ENCODE measurements around the gene SPTSSA.
"Not testable (repeated sequence)": the region's sequence is repeated elsewhere in the genome, so short reads cannot be mapped to it uniquely, and the experiment has no call there.

Gene SPTSSA

GRCh38 chr14:34426313-34427295 lies 35.4 kb downstream of the SPTSSA start:
- DNase-seq (ENCODE audit: low read depth) = no peak

DNA sequence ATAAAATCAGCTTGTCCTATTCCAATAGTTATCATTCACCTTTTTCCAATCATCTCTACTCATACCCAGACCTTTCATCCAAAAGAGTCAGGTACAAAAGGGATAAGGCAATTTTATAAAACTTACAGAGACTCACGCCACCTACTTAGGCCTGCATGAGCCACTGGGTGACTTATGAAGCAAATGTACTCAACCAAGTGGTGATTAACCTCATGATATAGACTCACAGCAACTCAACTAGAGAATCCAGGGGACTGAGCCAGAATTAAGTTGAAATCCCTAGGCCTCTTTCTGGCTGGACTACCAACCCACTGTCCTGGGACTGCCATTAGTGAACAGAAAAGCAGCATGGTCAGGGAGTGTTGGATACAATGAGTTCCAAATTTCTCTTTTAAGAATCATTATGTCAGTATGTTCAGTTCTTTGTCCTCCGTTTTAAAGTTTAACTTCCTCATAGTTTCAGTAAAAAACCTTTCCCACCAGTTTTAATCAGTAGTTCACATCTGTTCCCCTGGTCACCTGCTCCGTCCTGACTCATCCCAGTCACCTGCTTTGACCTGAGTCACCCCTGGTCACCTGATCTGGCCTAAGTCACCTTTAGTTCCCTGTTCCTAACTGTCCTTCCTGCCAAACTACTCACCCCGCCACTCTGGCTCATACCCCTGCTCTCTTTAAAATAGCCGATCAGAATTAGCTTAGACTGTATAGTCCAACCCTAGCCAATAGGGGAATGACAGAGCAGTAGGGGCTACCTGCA lies 36.8 kb downstream of the SPTSSA start:
- no peak for DNase-seq (ENCODE audit: low read depth)

DNA sequence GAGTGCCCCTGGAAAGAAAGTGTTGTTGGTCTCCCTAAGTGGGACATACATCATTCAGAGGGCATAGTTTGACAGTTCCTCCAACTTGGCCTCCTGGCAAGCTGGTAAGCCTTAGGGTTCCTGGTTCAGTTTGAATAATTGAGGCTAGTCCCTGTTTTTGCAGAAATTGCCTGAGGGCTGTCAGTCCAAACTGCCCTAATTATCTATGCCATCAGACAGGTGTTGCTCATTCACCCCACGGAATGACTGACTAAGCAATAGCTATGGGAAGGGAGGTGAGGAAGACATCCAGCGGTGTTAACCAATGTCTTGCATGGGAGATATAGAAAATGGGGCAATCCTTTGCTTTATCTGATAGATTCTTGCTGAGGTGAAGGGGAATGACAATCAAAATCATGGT lies 37.6 kb downstream of the SPTSSA start:
- DNase-seq (ENCODE audit: low read depth) = no peak

- DNase-seq (ENCODE audit: low read depth) = no peak
Observed at GRCh38 chr14:34423445-34423844, 38.6 kb downstream of the SPTSSA start.

GRCh38 chr14:34420547-34421150 lies 41.4 kb downstream of the SPTSSA start:
- DNase-seq (ENCODE audit: low read depth) = no peak

DNA sequence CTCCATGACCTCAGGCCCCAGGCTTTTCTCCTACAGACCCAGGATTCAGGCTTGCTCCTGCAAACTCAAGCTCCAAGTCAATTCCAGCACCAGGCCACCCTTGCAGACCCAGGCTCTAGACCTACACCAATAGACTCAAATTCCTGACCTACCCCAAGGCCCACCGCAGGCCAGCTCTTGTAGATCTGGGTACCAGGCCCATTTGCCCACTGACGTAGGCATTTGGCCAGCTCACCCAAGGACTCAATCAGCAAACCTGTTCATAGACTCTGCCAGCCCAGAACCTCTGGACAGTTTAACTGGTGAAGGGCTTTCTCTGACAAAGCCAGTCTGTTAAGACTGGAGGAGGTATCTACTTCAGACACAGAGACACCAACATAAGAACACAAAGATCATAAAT lies 52.3 kb downstream of the SPTSSA start:
- DNase-seq (ENCODE audit: low read depth) = no peak

GRCh38 chr14:34407951-34408350 lies 54.1 kb downstream of the SPTSSA start:
- no peak for DNase-seq (ENCODE audit: low read depth)

- DNase-seq (ENCODE audit: low read depth) = no peak
Observed at GRCh38 chr14:34404416-34404815, 57.6 kb downstream of the SPTSSA start.

- no peak for DNase-seq (ENCODE audit: low read depth)
Observed at GRCh38 chr14:34403646-34404045, 58.4 kb downstream of the SPTSSA start.

DNA sequence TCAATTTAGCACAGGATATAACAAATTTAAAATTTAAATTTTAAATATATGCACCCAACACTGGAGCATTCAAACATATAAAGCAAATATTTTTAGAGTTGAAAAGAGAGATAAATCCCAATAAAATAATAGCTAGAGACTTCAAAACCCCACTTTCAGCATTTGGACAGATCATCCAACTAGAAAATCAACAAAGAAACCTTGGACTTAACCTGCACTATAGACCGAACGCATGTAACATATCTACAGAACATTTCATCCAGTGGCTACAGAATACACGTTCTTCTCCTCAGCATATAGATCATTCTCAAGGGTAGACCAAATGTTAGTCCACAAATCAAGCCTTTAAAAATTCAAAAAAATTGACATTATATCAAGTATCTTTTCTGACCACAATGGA lies 64.0 kb downstream of the SPTSSA start:
- DNase-seq (ENCODE audit: low read depth) = no peak

DNA sequence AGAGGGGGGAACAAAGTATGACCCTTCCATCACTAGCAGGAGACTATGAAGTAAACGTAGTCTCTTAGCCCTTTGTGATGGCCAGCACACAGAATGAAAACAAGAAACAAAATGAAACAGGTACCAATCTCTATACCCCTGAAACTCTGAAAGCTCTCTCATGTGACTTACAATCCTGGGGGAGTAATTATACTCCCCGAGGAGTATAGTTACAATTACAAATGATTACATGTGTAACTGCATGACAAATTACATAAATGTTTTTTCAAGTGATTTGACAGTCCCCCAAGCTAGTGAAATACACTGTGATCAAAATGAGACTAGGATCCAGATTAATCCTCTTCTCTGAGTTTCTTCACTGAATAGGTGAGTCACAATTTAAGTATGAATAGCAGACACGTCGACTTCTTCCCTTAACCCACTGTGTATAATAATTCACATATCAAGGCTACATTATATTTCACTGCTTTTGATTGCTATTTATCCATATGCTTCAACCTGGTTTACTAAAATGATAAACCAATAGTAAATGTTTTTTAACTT lies 74.0 kb downstream of the SPTSSA start:
- no peak for DNase-seq (ENCODE audit: low read depth)

DNA sequence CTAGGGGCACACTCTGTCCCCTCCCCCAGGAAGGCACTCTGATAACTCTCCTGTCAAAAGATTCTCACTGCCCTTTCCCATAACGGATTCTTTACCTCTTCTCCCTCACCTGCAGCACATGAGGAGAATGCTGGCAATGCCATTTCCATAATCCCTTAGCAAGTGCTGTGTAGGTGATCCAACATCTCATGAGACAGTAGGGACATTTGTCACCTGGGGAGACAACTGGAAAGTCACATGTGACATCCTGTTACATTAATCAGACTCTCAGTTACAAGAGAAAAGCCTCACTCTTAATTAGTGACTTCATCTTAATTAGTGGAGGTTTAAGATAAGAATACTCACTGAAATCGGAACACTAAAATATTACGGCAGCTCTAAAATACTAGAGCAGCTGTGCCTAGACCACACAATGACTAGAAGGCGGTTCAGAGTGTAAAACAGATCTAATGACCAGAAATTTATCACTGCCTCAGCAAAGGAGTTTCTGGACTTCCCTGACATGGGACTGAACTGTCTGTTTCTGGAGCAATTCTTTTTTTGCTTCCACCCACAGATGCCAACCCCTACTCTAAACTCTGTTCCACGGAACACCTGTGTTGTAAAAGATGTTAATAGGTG lies 75.1 kb downstream of the SPTSSA start:
- DNase-seq (ENCODE audit: low read depth) = no peak

- not testable (repeated sequence) for DNase-seq (ENCODE audit: low read depth)
Observed at GRCh38 chr14:34385881-34386280, 76.2 kb downstream of the SPTSSA start.

DNA sequence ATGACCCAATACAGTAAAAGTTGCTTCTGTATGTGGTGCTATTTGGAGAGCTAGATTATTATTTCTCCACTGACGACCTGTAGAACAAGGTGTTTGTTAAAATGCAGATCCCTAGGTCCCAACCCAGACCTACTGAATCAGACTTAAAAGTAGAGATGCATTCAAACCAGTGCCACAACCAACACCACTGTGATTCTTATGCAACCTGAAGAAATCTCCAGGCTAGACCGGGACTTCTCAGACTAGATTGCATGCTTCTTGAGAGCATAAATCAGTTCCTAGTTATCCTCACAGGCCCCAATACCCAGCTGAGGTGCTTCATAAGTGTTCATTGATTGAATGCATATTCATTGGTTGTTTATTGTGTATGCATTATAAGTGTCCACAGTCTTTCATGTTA lies 78.2 kb downstream of the SPTSSA start:
- no peak for DNase-seq (ENCODE audit: low read depth)
